Measurements from ENCODE around the gene STK25.

The STK25 gene

GRCh38 chr2:241496003-241496707, 12.2 kb downstream of the STK25 start:
- no peak for TF ChIP-seq CTCF (IDR thresholded peaks at IDR 0.05)
- no peak for DNase-seq (ENCODE audit: low spot score)
- no peak overlapping the region for H3K27ac ChIP-seq
- H3K4me3 ChIP-seq: no peak overlapping the region

GRCh38 chr2:241495172-241496002, 13.0 kb downstream of the STK25 start:
- H3K27ac ChIP-seq: no peak overlapping the region
- no peak for TF ChIP-seq CTCF (IDR thresholded peaks at IDR 0.05)
- no peak overlapping the region for H3K4me3 ChIP-seq
- DNase-seq (ENCODE audit: low spot score): no peak

- TF ChIP-seq CTCF (IDR thresholded peaks at IDR 0.05): no peak
- H3K27ac ChIP-seq: no peak overlapping the region
- DNase-seq (ENCODE audit: low spot score): no peak
Observed at GRCh38 chr2:241494311-241494908, 14.0 kb downstream of the STK25 start.

GRCh38 chr2:241493092-241493491, 15.3 kb downstream of the STK25 start:
- Histone ChIP-seq H3K4me3 (no peak overlapping the region), H3K27ac (no peak overlapping the region)
- no peak for DNase-seq (ENCODE audit: low spot score)
- TF ChIP-seq CTCF (IDR thresholded peaks at IDR 0.05): no peak

More at GRCh38 chr2:241494311-241494908, 14.0 kb downstream of the STK25 start:
- H3K4me3 ChIP-seq: no peak overlapping the region

- TF ChIP-seq CTCF (IDR thresholded peaks at IDR 0.05): no peak
- no peak for DNase-seq (ENCODE audit: low spot score)
- Histone ChIP-seq H3K4me3 (no peak overlapping the region), H3K27ac (no peak overlapping the region)
Observed at GRCh38 chr2:241492174-241492565, 16.2 kb downstream of the STK25 start.

GRCh38 chr2:241491549-241492173, 16.7 kb downstream of the STK25 start:
- Histone ChIP-seq H3K4me3 (no peak overlapping the region), H3K27ac (no peak overlapping the region)
- no peak for DNase-seq (ENCODE audit: low spot score)
- no peak for TF ChIP-seq CTCF (IDR thresholded peaks at IDR 0.05)
